Adrenal gland (tissue), 5 donors: ENCODE results near the gene WDR38.

Source experiments
- POLR2A ChIP-seq, 2 donors: fragments of 450-650 bp; IDR thresholded peaks; one replicate each; pipeline ENCODE4 v1.6.1; 2017; ENCODE audit warnings: antibody characterized with exemption in 2 of 2, mild to moderate bottlenecking in 2 of 2, moderate library complexity in 1 of 2
- TF ChIP-seq, protein P1 (sequence below), 6 experiments: fragments of 450-650 bp in 4 of 6; fragments of 200-600 bp in 2 of 6; sonication (generic) in 1 of 6; IDR thresholded peaks; 1 replicate in 5 of 6; 2 replicates in 1 of 6; pipeline versions ENCODE4 v1.5.1 to v1.8.0; 2016 to 2021; ENCODE audit warnings: antibody characterized with exemption in 6 of 6, mild to moderate bottlenecking in 2 of 6, moderate library complexity in 1 of 6
- donor health status: DM: no; HTN: no; CAD: no.

- TF ChIP-seq POLR2A (IDR thresholded peaks at IDR 0.05), result no peak
- TF ChIP-seq, protein P1, sequence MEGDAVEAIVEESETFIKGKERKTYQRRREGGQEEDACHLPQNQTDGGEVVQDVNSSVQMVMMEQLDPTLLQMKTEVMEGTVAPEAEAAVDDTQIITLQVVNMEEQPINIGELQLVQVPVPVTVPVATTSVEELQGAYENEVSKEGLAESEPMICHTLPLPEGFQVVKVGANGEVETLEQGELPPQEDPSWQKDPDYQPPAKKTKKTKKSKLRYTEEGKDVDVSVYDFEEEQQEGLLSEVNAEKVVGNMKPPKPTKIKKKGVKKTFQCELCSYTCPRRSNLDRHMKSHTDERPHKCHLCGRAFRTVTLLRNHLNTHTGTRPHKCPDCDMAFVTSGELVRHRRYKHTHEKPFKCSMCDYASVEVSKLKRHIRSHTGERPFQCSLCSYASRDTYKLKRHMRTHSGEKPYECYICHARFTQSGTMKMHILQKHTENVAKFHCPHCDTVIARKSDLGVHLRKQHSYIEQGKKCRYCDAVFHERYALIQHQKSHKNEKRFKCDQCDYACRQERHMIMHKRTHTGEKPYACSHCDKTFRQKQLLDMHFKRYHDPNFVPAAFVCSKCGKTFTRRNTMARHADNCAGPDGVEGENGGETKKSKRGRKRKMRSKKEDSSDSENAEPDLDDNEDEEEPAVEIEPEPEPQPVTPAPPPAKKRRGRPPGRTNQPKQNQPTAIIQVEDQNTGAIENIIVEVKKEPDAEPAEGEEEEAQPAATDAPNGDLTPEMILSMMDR (IDR thresholded peaks at IDR 0.05), result no peak
These were observed 3.5 kb upstream of the WDR38 start for GRCh38 chr9:124849801-124850200.
